Aorta (tissue), 5 donors: ENCODE data around the gene PAF1. TPM values are rescaled to one million over a fixed set of nuclear protein-coding genes. Genes with fewer than 3 reads are reported as not detected.

ENCODE experiments used
- ATAC-seq: fragments of 200-7000 bp; cut with Tn5 transposase; one replicate; pipeline ENCODE4 v1.9.1; 2022; ENCODE audit warnings: moderate library complexity; ENCODE audit not compliant: low FRiP score
- DNase-seq, 2 donors: peaks; one replicate each; pipeline ENCODE4 v3.0.0-alpha.2; 2020
- H3K27ac ChIP-seq, 2 donors: one replicate each; pipeline ENCODE4 v1.5.1; 2013; ENCODE audit warnings: low read length in 2 of 2, mild to moderate bottlenecking in 2 of 2, moderate library complexity in 2 of 2, control low read depth in 1 of 2, inconsistent platforms in 1 of 2, low read depth in 1 of 2
- H3K27me3 ChIP-seq, 2 donors: one replicate each; pipeline ENCODE4 v1.6.1; 2013; ENCODE audit warnings: control low read depth in 1 of 2, low read length in 1 of 2, mild to moderate bottlenecking in 1 of 2, moderate library complexity in 1 of 2; ENCODE audit not compliant: insufficient read depth in 2 of 2, control insufficient read depth in 1 of 2
- H3K36me3 ChIP-seq, 2 donors: one replicate each; pipeline ENCODE4 v1.6.1; 2013; ENCODE audit warnings: control low read depth in 1 of 2, low read length in 1 of 2, mild to moderate bottlenecking in 1 of 2; ENCODE audit not compliant: insufficient read depth in 2 of 2, control insufficient read depth in 1 of 2
- H3K4me1 ChIP-seq, 2 donors: one replicate each; pipeline ENCODE4 v1.6.1; 2013; ENCODE audit warnings: low read length in 2 of 2, control low read depth in 1 of 2, mild to moderate bottlenecking in 1 of 2, moderate library complexity in 1 of 2; ENCODE audit not compliant: insufficient read depth in 2 of 2, control insufficient read depth in 1 of 2
- H3K4me3 ChIP-seq, 2 donors: one replicate each; pipeline ENCODE4 v1.5.1; 2013; ENCODE audit warnings: low read length in 2 of 2, control low read depth in 1 of 2, mild to moderate bottlenecking in 1 of 2
- H3K9me3 ChIP-seq: one replicate; pipeline ENCODE4 v1.6.1; 2013; ENCODE audit warnings: mild to moderate bottlenecking, low read length; ENCODE audit not compliant: control insufficient read depth
- whole genome bisulfite sequencing, 2 donors: extraction: QIAGEN DNeasy Blood & Tissue Kit; methylation state at CpG; one replicate each; pipeline ENCODE4 v1.1.7; 2013; 5-methylcytosine and 5-hydroxymethylcytosine counted together
- intact Hi-C, 2 donors: fragments of 100-400 bp; cut with DNase I; formaldehyde crosslinking; loops; one replicate each; pipeline versions ENCODE4 v1.14.2 to v1.15.0; 2022
- polyA plus RNA-seq, 2 donors: library from polyadenylated mRNA; stranded (reverse); fragments of 200-250 nt; gene quantifications; one replicate each; pipeline ENCODE4 v1.2.3, GENCODE V29; 2013
- total RNA-seq, 2 donors: library from RNA; stranded (reverse); fragmentation: NEBNext Ultra II Directional; extraction: Animal tissue kit (Norgen Biotek cat#: 25700); gene quantifications; one replicate each; pipeline ENCODE4 v1.2.1, GENCODE V29; 2021
- donor health status: healthy with polysubstance abuse.
- donor health status: Bipolar disorder and iron deficiency.
- donor health status: DM: no; HTN: no; CAD: no.
- donor health status: DM: no; HTN: no; CAD: no.
- donor health status: DM: yes; HTN: yes; CAD: no.

Gene PAF1
- total and polyA plus RNA-seq, 4 donors = 27.7 to 43.8 (median 34.2) TPM

DNA sequence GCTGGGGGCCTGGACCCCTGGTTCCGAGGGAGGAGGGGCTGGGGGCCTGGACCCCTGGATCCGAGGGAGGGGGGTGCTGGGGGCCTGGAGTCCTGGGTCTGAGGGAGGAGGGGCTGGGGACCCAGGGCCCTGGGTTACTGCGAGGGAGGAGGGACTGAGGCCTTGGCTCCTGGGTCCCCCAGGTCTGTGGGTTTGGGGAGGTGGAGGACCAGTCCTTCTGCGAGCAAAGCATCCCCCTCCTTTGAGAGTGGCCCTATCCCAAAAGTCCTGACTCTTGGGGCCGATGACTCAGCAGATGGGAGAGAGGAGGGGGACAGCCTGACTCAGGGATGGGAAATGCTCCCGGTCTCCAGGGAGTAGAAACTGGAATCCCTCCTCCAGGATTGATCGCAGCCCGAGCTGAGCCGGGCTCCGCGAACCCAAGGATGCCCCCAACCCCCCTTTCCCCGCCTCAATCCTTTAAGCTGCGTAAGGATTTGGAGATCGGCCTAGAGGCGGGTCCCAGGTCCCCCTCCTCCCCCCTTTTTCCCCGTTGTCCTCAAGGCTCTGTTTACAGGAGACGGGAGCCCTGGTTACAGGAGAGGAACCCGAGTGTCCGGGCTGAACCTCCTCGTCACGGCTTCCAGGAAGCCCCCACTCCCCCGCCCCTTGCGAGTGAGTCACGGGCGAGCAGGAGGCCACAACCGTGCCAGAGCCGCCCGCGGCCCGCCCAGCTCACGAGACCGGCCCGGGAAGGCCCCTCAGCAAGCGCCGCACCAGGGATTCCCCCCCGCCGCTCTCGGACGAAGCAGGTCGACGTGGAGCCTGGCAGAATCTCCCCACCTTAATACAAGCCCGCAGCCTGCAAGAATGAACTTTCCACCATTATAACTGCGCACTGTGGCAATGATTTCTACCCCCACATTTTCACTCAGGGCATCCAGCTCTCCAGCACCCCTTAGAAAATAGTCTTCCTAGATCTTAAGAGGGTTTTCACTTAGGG, 12.7 kb upstream of the PAF1 start:
- H3K27ac ChIP-seq = peak overlapping the region; percentile 97
- H3K27me3 ChIP-seq = peaks cover 0 to 2% of the 10 kb centered on the region in 2 donors
- ATAC-seq (peak; percentile 84), DNase-seq (peak; percentile 99 to 100)
- no peaks in the 10 kb centered on the region for H3K9me3 ChIP-seq
- H3K36me3 ChIP-seq = peaks cover 0 to 2% of the 10 kb centered on the region in 2 donors
- H3K4me3 ChIP-seq = peak overlapping the region; percentile 32 to 55
- H3K4me1 ChIP-seq = no peaks in the 10 kb centered on the region
- intact Hi-C loops = loop anchor here (10.0 kb wide), 1 partner anchor 1149 kb away; the partner anchor contains the start of gene PPP1R14A (in 2 of the 2)
- 1% methylated on average over 40 to 43 of the region's 43 CpGs for WGBS, 2 donors

DNA sequence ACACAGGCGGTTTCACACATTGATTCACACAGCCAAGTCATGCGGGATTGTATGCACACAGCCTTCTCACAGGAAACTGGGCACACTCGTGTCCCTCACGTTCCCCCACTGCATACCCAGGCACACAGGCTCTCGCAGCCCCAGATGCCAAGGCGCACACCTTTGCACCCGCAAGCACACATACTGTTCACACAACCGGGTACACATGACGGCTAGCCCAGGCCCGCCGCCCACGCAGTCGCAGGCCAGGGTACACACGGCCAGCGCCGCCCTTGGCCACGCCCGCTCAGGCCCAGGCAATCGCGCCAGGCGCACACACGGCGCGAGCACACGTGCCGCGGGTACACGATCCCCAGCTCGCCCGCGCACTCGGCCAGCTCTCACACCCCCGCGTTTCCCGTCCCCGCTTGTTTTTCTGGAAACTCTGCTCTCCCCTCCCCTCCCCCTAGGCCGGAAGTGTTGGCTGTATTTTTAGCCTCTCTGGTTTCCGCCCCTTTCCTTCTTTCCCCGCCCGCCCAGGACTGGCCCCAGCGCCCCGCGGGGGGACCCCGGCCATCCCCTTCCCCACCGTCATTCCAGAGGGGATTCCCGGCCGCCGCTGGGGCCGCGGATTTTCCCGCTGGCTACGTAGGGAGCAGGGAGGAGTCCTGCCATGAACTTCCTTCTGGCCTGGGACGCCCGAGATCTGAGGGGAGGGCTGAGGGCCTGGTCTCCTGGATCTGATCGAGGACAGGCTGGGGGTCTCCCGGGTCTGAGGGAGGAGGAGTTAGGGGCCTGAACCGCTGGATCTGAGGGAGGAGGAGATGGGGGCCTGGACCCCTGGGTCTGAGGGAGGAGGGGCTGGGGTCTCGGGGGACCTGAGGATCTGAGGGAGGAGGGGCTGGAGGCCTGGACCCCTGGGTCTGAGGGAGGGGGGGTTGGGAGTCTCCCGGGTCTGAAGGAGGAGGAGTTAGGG, 11.7 kb upstream of the PAF1 start:
- ATAC-seq = peak; percentile 71
- intact Hi-C loops = loop anchor here (10.0 kb wide), 1 partner anchor 1148 kb away; the partner anchor contains the start of gene PPP1R14A (in 2 of the 2)
- Histone ChIP-seq H3K27me3 (peaks cover 0 to 2% of the 10 kb centered on the region in 2 donors), H3K36me3 (no peaks in the 10 kb centered on the region), H3K9me3 (no peaks in the 10 kb centered on the region), H3K27ac (peak overlapping the region; percentile 97), H3K4me1 (no peaks in the 10 kb centered on the region), H3K4me3 (peak overlapping the region; percentile 32 to 55)
- WGBS, 2 donors = 1 to 2% methylated on average over 42 to 59 of the region's 59 CpGs
- DNase-seq = peak; percentile 97 to 98

DNA sequence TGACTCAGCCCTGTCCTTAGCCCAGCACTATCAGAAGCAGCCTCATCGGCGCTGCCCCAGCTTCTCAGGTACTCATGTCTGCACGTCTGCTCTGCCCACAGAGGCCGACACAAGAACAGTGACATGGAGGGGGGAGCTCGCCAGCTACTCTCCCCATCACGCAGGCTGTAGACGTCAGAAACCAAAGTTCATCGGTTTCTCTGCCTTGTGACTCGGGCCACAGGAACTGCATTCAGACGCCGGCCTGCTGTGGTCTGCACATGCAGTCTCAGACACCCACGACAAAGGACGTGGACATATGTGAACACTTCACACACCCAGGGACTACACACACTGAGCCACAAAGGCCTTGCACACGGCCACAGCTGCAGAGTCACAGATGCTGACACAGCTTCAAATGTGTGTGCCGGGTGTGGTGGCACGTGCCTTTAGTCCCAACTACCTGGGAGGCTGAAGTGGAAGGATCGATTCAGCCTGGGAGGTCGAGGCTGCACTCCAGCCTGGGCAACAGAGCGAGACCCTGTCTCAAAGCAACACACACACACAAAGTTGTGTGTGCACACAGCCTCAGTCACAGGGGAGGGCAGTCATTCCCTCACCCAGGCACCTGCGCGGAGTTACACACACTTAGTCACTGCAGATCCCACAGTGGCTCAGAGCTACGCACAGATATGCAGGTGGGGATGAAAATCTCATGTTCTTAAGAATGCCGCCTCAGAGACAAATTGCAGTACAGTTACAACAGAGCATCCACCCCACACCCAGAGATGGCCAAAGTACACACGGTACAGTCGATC, 10.8 kb upstream of the PAF1 start:
- intact Hi-C loops = loop anchor here (10.0 kb wide), 1 partner anchor 1147 kb away; the partner anchor contains the start of gene PPP1R14A (in 2 of the 2)
- ATAC-seq (no peak), DNase-seq (peak; percentile 82 to 85)
- Histone ChIP-seq H3K27ac (peak overlapping the region in 1 of 2 donors; percentile 4), H3K36me3 (no peaks in the 10 kb centered on the region), H3K9me3 (no peaks in the 10 kb centered on the region), H3K27me3 (peaks cover 0 to 1% of the 10 kb centered on the region in 2 donors), H3K4me1 (no peaks in the 10 kb centered on the region), H3K4me3 (no peak overlapping the region)
- WGBS, 2 donors = 35 to 38% methylated on average over 25 of the region's 25 CpGs

DNA sequence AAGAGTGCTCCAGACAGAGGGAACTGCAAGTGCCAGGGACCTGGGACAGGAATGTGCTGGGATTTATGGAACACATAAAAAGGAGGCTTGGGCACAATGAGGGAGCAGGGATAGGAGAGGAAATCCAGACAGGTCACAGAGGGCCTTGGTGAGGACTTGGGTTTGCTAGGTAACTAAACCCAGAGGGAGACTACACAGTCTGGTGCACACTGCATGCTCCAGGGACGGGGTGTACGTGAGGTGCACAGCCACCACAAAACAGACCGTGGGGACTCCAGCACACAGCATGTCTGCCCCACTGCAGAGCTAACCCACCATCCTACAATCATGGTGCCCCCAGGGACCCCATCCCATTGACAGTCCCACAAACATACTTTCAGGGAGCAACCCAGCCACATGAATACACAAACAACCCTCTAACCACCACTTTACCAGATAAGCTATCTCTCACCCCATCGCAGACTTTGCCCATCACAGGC, 10.2 kb upstream of the PAF1 start:
- 42 to 54% methylated on average over 4 of the region's 4 CpGs for WGBS, 2 donors
- intact Hi-C loops = loop anchor here (10.0 kb wide), 1 partner anchor 1146 kb away; the partner anchor contains the start of gene PPP1R14A (in 2 of the 2)

DNA sequence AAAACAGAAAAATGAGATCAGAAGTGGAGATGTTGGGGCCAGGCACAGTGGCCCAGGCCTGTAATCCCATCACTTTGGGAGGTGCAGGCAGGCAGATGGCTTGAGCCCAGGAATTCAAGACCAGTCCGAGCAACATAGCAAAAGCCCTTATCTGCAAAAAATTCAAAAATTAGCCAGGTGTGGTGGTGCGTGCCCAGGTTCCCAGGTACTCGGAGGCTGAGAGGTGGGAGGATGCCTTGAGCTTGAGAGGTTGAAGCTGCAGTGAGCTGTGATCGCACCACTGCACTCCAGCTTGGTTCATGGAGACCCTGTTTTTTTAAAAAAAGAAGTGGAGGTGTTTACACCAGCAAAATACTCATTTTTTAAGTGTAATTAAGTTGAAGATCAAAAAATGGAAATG, 9.2 kb upstream of the PAF1 start:
- 79 to 86% methylated on average over 4 of the region's 4 CpGs for WGBS, 2 donors
- H3K27ac ChIP-seq = no peak overlapping the region

More for the DNA sequence above, 10.2 kb upstream of the PAF1 start:
- H3K36me3 ChIP-seq = no peaks in the 10 kb centered on the region
- no peaks in the 10 kb centered on the region for H3K27me3 ChIP-seq
- H3K4me1 ChIP-seq = no peaks in the 10 kb centered on the region
- ATAC-seq = no peak
- H3K9me3 ChIP-seq = no peaks in the 10 kb centered on the region
- H3K4me3 ChIP-seq = no peak overlapping the region
- peak overlapping the region in 1 of 2 donors; percentile 4 for H3K27ac ChIP-seq
- no peak for DNase-seq

DNA sequence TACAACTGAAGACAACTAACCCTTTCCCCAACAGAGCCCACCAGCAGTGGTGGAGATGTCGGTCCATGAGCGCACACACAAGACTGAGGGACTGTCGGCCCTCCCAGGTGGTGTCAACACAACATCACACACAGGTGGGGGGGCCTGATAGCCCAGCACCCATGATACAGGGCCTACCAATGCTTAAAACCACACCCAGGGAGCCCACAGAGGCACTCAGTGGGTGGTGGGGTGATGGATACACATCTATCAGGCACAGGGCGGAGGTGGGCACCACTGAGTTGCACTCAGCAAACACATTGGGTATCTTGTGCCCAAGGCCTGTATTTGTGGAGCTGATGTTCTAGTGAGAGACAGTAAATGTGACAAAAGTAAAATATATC, 8.8 kb upstream of the PAF1 start:
- H3K4me3 ChIP-seq = no peak overlapping the region
- H3K36me3 ChIP-seq = no peaks in the 10 kb centered on the region
- H3K4me1 ChIP-seq = no peaks in the 10 kb centered on the region
- ATAC-seq (no peak), DNase-seq (no peak)
- H3K9me3 ChIP-seq = no peaks in the 10 kb centered on the region
- WGBS, 2 donors = 92 to 96% methylated on average over 4 of the region's 4 CpGs
- H3K27ac ChIP-seq = no peak overlapping the region
- H3K27me3 ChIP-seq = no peaks in the 10 kb centered on the region
- intact Hi-C loops = loop anchor here (5.0 to 10.0 kb wide), 2 partner anchors 133 to 1145 kb away; partner anchors contain the start of genes PPP1R14A (in 2 of the 2) and EID2B (in 1 of the 2)

More for the DNA sequence above, 9.2 kb upstream of the PAF1 start:
- Histone ChIP-seq H3K4me3 (no peak overlapping the region), H3K36me3 (no peaks in the 10 kb centered on the region), H3K4me1 (no peaks in the 10 kb centered on the region), H3K27me3 (no peaks in the 10 kb centered on the region), H3K9me3 (no peaks in the 10 kb centered on the region)
- DNase-seq (no peak), ATAC-seq (no peak)
- intact Hi-C loops = loop anchor here (10.0 kb wide), 1 partner anchor 1145 kb away; the partner anchor contains the start of gene PPP1R14A (in 2 of the 2)

DNA sequence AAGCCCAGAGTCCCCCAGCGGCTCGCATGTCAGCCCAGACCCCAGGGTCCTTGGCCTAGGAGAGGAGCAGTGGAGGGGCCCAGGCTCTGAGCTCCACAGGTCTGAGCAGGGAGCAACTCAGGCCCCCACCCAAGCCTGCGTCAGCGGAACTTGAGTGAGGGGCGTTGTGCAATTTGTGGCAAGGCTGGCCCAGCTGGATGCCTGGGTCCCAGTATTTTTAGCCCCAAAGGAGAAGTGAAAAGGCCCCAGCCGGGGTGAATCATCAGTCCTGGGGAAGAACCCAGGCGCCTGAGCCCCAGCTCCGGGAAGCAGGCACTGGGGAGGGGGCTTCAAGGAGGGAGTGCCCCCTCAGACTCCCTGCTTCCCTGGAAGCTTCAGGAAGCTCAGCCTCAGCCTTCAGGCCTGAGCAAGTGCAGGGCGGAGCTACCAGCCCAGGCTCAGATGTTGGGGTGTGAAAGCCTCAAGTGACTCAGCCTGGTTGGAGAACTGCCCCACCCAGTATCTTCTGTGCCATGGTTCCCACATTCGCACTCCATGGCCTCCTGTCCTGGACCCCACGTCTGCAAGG, 7.5 kb upstream of the PAF1 start:
- intact Hi-C loops = loop anchor here in 1 of 2 donors (5.0 kb wide), 1 partner anchor 134 kb away; the partner anchor contains the start of gene EID2B
- WGBS, 2 donors = 79 to 88% methylated on average over 11 of the region's 11 CpGs
- Histone ChIP-seq H3K27ac (peak overlapping the region in 1 of 2 donors; percentile 86), H3K9me3 (no peaks in the 10 kb centered on the region), H3K36me3 (no peaks in the 10 kb centered on the region), H3K27me3 (no peaks in the 10 kb centered on the region), H3K4me1 (no peaks in the 10 kb centered on the region), H3K4me3 (no peak overlapping the region)
- ATAC-seq (no peak), DNase-seq (peak; percentile 89 to 93)
